Motor neuron (in vitro differentiated cells): Measurements from ENCODE around the gene CASKIN2. TPM values are rescaled to one million over a fixed set of nuclear protein-coding genes. Genes with fewer than 3 reads are reported as not detected.

Source experiments
- ATAC-seq, 8 experiments: fragments of 200-7000 bp; cut with Tn5 transposase; replicated peaks in 6 of 8; 2 replicates each; pipeline ENCODE4 v1.8.0; 2021; ENCODE audit warnings: mild to moderate bottlenecking in 8 of 8, moderate library complexity in 8 of 8
- H3K27ac ChIP-seq, 2 donors: fragments of 250-450 bp; sonication (Bioruptor Pico); 2 replicates each; pipeline ENCODE4 v1.9.0; 2021; ENCODE audit warnings: antibody characterized with exemption in 2 of 2, mild to moderate bottlenecking in 2 of 2, moderate library complexity in 1 of 2
- H3K4me1 ChIP-seq, 2 donors: fragments of 250-450 bp; sonication (Bioruptor Pico); replicated peaks in 1 of 2; 2 replicates each; pipeline ENCODE4 v1.6.1; 2021; ENCODE audit warnings: antibody characterized with exemption in 2 of 2, mild to moderate bottlenecking in 2 of 2, moderate library complexity in 1 of 2
- H3K4me3 ChIP-seq, 5 donors: fragments of 250-450 bp; sonication (Bioruptor Pico); 2 replicates each; pipeline ENCODE4 v1.9.0; 2021; ENCODE audit warnings: antibody characterized with exemption in 5 of 5, mild to moderate bottlenecking in 5 of 5, moderate library complexity in 4 of 5
- WGBS, 10 experiments: fragments of 450-650 bp; shearing (Covaris generic); methylation state at CpG; one replicate each; pipeline ENCODE4 v1.0.0; 2022; 5-methylcytosine and 5-hydroxymethylcytosine counted together
- in situ Hi-C, 9 experiments: fragments of 400-800 bp; cut with MboI; loops; one replicate each; pipeline ENCODE4 v1.15.0; 2021; ENCODE audit warnings: low sequenced_read_pairs in 9 of 9, low pct_unique_long_range_greater_than_20kb in 2 of 9; ENCODE audit not compliant: unreplicated experiment in 9 of 9
- total RNA-seq, 8 experiments: library from RNA; unstranded; fragments of 300-600 nt; gene quantifications; 2 replicates each; pipeline versions ENCODE4 v1.2.3 to v1.2.4, GENCODE V29; 2022

The CASKIN2 gene, protein sequence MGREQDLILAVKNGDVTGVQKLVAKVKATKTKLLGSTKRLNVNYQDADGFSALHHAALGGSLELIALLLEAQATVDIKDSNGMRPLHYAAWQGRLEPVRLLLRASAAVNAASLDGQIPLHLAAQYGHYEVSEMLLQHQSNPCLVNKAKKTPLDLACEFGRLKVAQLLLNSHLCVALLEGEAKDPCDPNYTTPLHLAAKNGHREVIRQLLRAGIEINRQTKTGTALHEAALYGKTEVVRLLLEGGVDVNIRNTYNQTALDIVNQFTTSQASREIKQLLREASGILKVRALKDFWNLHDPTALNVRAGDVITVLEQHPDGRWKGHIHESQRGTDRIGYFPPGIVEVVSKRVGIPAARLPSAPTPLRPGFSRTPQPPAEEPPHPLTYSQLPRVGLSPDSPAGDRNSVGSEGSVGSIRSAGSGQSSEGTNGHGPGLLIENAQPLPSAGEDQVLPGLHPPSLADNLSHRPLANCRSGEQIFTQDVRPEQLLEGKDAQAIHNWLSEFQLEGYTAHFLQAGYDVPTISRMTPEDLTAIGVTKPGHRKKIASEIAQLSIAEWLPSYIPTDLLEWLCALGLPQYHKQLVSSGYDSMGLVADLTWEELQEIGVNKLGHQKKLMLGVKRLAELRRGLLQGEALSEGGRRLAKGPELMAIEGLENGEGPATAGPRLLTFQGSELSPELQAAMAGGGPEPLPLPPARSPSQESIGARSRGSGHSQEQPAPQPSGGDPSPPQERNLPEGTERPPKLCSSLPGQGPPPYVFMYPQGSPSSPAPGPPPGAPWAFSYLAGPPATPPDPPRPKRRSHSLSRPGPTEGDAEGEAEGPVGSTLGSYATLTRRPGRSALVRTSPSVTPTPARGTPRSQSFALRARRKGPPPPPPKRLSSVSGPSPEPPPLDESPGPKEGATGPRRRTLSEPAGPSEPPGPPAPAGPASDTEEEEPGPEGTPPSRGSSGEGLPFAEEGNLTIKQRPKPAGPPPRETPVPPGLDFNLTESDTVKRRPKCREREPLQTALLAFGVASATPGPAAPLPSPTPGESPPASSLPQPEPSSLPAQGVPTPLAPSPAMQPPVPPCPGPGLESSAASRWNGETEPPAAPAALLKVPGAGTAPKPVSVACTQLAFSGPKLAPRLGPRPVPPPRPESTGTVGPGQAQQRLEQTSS (N-terminal part only)
- total RNA-seq: 10 to 100 TPM in 1 of 8 experiments, 1 to 10 TPM in 7; 2.2 to 10.8 (median 6.4) TPM

DNA sequence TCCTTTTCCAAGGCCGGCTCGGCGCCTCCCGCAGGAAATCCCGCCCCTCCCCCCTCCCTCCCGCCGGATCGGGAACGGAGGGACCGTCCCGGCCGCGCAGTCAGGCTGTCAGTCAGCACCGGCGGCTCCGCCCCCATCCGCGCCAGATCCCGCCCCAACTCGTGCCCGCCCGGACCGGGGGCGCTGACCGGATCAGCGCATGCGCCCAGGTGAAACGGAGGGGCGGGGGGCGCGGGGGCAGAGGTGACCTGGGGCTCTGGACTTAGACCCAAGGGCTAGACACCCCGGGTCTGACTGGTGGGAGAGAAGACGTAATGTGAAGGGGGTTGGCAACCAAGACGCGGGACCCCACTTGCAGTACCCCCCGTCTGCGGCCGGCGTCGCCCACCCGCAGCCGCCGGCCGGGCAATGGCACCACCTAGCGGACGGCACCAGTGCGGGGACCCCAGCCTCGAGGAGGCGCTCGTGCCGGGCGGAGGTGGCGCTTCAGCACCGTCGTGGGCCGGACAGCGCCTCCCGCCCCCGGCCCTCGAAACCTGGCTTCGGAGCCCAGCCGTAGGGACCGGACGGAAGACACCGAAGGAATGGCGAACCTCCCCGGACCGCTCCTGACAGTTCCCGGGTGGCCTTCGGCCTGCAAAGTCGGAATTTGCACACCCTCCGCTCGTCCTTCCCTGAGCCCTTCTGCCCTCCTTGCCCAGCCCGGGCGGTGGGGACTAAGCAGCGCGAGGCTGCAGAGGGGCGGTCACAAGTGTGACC, at the start of gene CASKIN2:
Gene CASKIN2, minus strand, starts transcription at position 42 of the 759 bp plus-strand sequence. CDS start 1,733 bp downstream, outside the sequence.
- peak; percentile 57 to 78 (median 72) for ATAC-seq
- Histone ChIP-seq H3K4me1 (peaks cover 13 to 27% of the 10 kb centered on the region in 2 donors), H3K4me3 (peak within 1 kb of the TSS; percentile 54 to 99 (median 89)), H3K27ac (peak within 1 kb of the TSS; percentile 20 to 61)
- 0 to 3% (median 0%) methylated on average over 4 to 7 of the region's 78 CpGs; no CpG with 5 or more reads in 7 of the 10 experiments for WGBS, 10 experiments
- in situ Hi-C loops: no loop called here

DNA sequence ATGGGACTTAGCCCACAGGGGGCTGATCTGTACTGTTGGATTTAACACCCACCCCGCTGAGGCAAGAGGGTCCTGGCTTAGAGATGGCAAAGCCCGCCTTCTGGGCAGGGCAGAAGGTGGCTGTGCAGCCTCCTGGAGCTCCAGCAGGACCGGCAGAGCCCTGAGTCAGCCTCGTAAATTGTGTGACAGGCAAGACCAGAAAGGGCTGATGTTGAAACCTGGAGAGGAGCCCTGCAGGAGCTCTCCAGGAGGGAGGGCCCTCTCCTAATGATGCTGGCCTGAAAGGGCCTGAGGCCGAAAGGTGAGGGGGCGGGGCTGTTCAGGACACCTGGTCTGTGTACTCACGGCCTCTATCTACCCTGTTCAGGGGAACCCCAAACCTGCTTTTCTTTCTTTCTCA, 49.7 kb upstream of the CASKIN2 start:
- WGBS, 10 experiments: 31 to 90% methylated on average over 2 to 3 of the region's 7 CpGs; no CpG with 5 or more reads in 8 of the 10 experiments
- Histone ChIP-seq H3K4me3 (no peak overlapping the region), H3K27ac (no peak overlapping the region), H3K4me1 (peaks cover 0 to 7% of the 10 kb centered on the region in 2 donors)
- in situ Hi-C loops: no loop called here
- peak; percentile 13 to 65 (median 54) for ATAC-seq

DNA sequence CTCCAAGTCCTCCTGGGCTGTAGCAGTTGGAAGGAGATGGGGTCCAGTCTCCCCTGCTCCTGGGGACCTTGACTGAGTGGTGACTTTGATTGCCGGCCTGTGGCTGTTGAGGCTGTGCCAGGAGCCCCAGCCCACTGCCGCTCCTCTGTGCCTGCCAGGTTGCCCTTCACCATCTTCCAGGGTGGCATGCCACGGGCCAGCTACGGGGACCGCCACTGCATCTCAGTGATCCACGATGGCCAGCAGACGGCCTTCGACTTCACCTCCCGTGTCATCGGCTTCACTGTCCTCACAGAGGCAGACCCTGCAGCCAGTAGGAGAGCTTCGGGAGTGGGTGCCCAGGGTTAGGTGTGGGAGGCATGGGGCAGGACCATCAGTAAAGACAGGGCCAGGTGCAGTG, 48.9 kb upstream of the CASKIN2 start:
- ATAC-seq: no peak
- Histone ChIP-seq H3K27ac (no peak overlapping the region), H3K4me3 (no peak overlapping the region), H3K4me1 (peaks cover 0 to 7% of the 10 kb centered on the region in 2 donors)
- 73 to 100% (median 97%) methylated on average over 1 to 6 of the region's 11 CpGs; no CpG with 5 or more reads in 6 of the 10 experiments for WGBS, 10 experiments
- in situ Hi-C loops: no loop called here

DNA sequence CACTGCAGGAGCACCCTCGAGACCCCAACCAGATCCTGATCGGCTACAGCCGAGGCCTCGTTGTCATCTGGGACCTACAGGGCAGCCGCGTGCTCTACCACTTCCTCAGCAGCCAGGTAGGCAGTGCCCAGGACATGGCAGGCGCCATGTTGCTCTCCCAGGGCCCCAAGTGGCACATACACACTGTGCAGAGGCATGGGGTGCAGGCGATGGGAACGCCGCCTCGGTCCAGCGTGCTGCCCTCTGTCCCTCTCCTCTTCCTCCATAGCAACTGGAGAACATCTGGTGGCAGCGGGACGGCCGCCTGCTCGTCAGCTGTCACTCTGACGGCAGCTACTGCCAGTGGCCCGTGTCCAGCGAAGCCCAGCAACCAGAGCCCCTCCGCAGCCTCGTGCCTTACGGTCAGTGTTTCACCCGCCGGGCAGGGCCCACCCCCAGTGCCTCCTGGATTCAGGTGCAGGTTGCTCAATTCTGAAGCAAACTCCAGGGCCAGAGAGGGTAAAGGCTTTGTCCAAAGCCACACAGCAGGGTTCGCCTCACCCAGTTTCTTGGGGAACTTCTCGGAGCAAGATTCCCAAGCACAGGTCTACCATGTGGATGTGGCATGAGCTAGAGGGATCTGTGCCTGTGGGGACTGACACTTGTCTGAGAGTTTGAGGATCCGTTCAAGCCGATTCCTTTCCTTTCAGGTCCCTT, 47.9 kb upstream of the CASKIN2 start:
- Histone ChIP-seq H3K4me1 (peaks cover 0 to 7% of the 10 kb centered on the region in 2 donors), H3K4me3 (no peak overlapping the region), H3K27ac (no peak overlapping the region)
- WGBS, 10 experiments: 46 to 91% (median 90%) methylated on average over 2 to 12 of the region's 28 CpGs; no CpG with 5 or more reads in 4 of the 10 experiments
- in situ Hi-C loops: no loop called here
- no peak for ATAC-seq

DNA sequence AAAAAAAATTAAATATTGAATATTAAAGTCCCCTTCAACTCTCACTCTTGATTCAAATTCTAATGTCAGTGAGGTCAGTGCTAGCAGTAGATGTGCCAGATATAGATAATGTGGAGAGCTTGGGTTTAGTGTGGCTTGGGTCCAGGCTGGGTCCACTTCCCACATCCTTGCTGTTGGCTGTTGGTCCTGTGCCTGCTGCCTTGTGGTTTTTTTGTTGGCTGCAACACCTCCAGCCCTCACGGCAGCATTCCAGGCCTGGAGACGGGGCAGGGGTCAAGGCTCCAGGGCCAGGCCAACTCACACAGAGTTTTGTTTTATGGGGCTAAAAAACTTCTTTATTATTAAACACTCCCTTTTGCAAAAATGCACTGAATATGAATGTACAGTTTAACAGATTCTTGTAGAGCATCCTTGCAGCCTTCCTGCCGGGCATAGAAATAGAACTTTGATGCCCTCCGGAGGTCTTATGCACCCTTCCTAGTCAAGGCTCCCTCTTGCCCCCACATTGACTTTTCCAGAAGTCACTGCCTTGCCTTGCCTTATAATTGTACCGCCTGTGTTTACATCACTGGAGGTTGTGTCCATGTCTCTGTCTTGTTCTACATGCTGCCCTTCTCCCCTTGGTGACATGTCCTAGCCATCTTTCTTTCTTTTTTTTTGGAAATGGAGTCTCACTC, 46.7 kb upstream of the CASKIN2 start:
- peaks cover 4 to 17% of the 10 kb centered on the region in 2 donors for H3K4me1 ChIP-seq
- ATAC-seq: no peak
- in situ Hi-C loops: no loop called here
- no peak overlapping the region for H3K4me3 ChIP-seq
- no peak overlapping the region for H3K27ac ChIP-seq
- 60 to 87% (median 80%) methylated on average over 1 to 5 of the region's 5 CpGs; no CpG with 5 or more reads in 3 of the 10 experiments for WGBS, 10 experiments

DNA sequence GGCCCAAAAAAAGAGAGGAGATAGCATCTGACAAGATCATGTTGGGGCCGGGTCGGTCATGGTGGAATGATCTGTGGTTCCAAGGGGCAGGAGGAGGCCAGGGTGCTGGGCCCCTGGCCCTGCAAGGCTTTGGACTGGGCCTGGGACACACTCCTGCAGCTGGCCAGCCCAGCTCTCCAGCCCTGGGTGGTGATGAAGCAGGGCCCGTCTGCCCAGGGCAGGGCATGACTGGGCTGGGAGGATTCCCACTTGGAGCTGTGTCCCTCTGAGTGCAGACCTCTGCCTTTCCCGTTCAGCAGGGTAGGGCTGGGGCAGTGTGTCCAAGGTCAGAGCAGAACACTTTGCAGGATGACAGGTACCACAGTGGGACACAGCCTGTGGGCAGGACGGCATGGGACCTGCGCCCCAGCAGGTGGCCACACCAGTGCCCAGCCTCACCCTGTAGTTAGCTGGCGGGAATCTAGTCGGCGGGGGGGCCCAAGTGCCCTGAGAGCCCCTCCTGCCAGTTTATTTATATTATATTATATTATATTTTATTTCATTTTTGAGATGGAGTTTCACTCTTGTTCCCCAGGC, 44.7 kb upstream of the CASKIN2 start:
- in situ Hi-C loops: no loop called here
- ATAC-seq: no peak
- no peak overlapping the region for H3K4me3 ChIP-seq
- peaks cover 4 to 11% of the 10 kb centered on the region in 2 donors for H3K4me1 ChIP-seq
- H3K27ac ChIP-seq: no peak overlapping the region
- 80 to 100% (median 83%) methylated on average over 2 to 3 of the region's 9 CpGs; no CpG with 5 or more reads in 7 of the 10 experiments for WGBS, 10 experiments

DNA sequence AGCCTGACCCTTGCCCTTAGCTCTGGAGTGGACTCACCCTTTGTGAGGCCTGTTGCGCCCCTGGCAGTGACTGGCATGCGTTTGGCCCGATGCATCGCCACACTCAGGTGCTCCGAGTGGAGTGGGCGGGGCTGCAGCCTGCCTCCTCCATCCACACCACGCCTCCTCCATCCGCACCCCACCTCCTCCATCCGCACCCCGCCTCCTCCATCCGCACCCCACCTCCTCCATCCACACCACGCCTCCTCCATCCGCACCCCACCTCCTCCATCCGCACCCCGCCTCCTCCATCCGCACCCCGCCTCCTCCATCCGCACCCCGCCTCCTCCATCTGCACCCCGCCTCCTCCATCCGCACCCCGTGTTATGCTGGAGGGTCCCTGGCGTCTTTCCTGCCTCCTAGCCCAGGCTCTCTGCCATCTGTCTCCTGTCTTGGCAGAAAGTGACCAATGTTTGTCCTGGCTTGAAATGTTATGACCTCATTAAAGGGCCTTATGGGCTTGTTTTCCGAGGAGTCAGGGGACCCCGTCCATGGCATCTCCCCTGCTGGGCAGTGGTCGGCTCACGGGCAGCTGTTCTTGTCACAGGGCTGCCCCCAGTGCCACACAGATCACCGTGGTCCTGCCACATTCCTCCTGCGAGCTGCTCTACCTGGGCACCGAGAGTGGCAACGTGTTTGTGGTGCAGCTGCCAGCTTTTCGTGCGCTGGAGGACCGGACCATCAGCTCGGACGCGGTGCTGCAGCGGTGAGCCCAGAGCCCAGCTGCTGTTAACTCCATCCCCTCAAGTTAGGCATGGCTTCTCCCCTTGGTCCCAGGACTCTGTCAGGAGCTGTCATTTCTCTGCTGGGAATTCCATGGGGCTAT, 43.6 kb upstream of the CASKIN2 start:
- Histone ChIP-seq H3K27ac (no peak overlapping the region), H3K4me1 (peaks cover 4 to 11% of the 10 kb centered on the region in 2 donors), H3K4me3 (no peak overlapping the region)
- peak in 1 of 8 experiments; percentile 14 for ATAC-seq
- 90 to 93% (median 90%) methylated on average over 3 to 11 of the region's 38 CpGs; no CpG with 5 or more reads in 7 of the 10 experiments for WGBS, 10 experiments
- in situ Hi-C loops: no loop called here

DNA sequence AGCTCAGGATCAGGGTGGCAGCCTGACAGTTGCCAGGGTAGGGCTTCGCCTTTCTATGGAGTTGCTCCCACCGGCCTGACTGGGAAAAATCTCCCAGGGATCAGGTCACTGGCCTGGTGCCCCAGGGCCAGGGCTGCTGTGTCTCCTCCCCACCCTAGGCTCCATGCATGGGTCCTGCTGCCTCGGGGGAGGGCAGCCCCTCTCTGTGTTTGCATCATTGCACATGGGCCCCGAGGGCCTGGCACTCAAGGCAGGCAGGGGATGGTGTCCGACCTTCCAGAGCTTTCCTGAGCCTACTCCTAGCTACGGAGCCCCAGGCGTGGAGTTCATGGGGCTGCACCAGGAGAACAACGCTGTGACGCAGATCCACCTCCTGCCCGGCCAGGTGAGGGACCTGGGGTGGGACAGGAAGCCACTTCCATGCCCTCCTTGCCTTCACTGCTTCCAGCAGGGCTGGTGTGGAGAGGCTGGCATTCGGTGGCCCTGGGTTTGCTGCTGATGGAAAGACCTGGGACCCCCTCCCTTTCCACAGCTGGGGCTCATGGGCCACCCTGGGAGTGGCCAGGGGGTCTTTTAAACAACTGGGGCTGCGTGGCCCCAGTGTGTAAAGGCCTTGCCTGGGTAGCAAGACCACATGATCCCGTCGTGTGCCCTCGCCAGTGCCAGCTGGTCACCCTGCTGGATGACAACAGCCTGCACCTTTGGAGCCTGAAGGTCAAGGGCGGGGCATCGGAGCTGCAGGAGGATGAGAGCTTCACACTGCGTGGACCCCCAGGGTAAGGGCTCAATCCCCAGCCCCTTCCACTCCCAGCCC, 42.7 kb upstream of the CASKIN2 start:
- Histone ChIP-seq H3K4me1 (peaks cover 4 to 15% of the 10 kb centered on the region in 2 donors), H3K27ac (no peak overlapping the region), H3K4me3 (no peak overlapping the region)
- ATAC-seq: peak in 2 of 8 experiments; percentile 6 to 16
- 70 to 80% (median 80%) methylated on average over 1 to 5 of the region's 18 CpGs; no CpG with 5 or more reads in 7 of the 10 experiments for whole genome bisulfite sequencing, 10 experiments
- in situ Hi-C loops: no loop called here

DNA sequence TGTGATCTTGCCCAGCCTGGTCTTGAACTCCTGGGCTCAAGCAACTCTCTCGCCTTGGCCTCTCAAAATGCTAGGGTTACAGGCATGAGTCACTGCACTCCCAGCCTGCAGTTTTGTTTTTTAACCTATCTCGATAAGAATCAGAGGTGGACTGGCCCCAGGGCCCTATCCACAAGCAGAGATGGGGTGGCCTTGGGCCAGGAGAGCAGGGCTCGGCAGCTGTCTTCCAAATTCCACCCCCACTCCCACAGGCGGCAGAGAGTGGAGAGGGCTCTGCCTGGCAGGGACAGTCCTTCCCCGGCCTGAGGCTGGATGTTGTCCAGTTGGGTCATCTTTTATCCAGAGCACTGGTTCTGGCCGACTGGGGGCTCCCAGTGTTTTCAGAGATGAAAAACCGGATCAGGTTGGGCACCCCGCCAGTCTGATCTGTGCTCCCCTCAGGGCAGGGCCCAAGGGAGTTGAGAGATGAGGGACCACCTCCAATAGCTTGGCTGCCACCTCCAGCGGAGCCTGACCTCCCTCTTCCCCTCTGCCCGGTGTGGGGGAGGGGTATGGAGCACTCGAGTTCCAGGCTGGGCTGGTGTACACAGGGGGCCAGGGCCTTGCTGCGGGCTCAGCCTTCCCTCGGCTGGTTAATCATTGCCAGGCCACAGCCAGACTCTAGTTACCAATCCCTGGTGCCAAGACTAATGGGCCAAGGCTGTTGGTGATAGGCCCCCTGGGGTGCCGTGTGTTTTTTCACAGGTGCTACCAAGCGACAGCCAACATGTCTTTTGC, 41.9 kb upstream of the CASKIN2 start:
- Histone ChIP-seq H3K27ac (no peak overlapping the region), H3K4me3 (no peak overlapping the region), H3K4me1 (peaks cover 4 to 21% of the 10 kb centered on the region in 2 donors)
- in situ Hi-C loops: no loop called here
- WGBS, 10 experiments: 0 to 100% (median 60%) methylated on average over 1 to 2 of the region's 15 CpGs; no CpG with 5 or more reads in 5 of the 10 experiments
- ATAC-seq: peak in 7 of 8 experiments; percentile 48 to 61 (median 50)
